Sigmoid colon (tissue), 4 donors: Measurements from ENCODE around the gene ZNF687.

Source experiments
- CTCF ChIP-seq, 4 experiments: fragments of 450-650 bp in 3 of 4; fragments of 200-600 bp in 1 of 4; IDR thresholded peaks; one replicate each; pipeline ENCODE4 v1.5.1; 2016 to 2019; ENCODE audit warnings: antibody characterized with exemption in 4 of 4, mild to moderate bottlenecking in 3 of 4, moderate library complexity in 2 of 4
- EP300 ChIP-seq, 4 donors: sonication (generic); formaldehyde crosslinking; IDR thresholded peaks; one replicate each; pipeline ENCODE4 v1.6.1; 2017; ENCODE audit warnings: antibody characterized with exemption in 4 of 4
- POLR2A ChIP-seq, 2 donors: fragments of 450-650 bp; IDR thresholded peaks; one replicate each; pipeline ENCODE4 v1.6.1; 2016; ENCODE audit warnings: antibody characterized with exemption in 2 of 2, mild to moderate bottlenecking in 2 of 2, moderate library complexity in 2 of 2
- POLR2AphosphoS5 ChIP-seq, 4 donors: sonication (generic); formaldehyde crosslinking; IDR thresholded peaks; one replicate each; pipeline ENCODE4 v1.6.1; 2017; ENCODE audit warnings: antibody characterized with exemption in 4 of 4

- TF ChIP-seq CTCF (IDR thresholded peaks at IDR 0.05): no peak
- no peak for TF ChIP-seq EP300 (IDR thresholded peaks at IDR 0.05)
- TF ChIP-seq POLR2A (IDR thresholded peaks at IDR 0.05): no peak
- TF ChIP-seq POLR2AphosphoS5 (IDR thresholded peaks at IDR 0.05): no peak
Observed at GRCh38 chr1:151326619-151327222, 44.6 kb downstream of the ZNF687 start.
